ENCODE measurements around the gene C1orf115. TPM values are rescaled to one million over a fixed set of nuclear protein-coding genes. Genes with fewer than 3 reads are reported as not detected.
"Not testable (repeated sequence)": the region's sequence is repeated elsewhere in the genome, so short reads cannot be mapped to it uniquely, and the experiment has no call there.

Gene C1orf115
- total and polyA plus RNA-seq, 7 experiments from 2014 or later: 0.17 to 3.2 (median 1.8) TPM

DNA sequence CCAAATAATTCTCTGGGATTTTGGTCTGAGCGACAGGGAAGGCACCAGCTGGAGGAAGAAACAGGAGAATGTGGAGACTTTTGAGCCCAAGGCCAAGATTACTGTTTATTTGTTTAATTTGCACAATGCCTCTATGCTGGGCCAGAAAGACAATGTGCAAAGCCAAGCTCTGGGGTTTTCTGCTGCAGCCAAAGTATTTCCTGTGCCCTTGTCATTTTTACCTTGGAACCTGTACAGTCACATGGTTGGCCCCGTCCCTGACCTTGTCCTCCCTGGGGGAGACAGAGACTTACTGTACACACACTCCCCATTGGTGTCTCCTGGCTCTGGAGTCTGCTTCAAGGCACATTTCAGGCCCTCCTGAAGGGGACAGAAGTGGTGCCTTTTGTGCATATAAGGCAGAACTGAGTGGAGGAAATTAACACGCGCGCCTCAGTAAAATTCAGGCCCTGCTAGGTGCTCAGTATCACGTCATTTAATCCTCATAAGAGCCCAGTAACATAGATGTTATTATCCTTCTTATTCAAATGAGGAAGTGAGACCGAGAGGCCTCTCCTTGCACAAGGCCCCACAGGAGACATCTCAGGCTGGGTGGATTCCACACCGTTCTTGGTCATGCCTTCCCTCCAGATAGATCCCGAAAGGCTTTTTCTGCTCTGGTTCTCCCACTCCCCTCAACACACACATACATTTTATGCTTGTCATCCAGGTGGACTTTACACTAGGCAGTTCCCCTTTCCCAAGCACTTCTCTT is 21.1 kb downstream of the C1orf115 start:
- Histone ChIP-seq H3K27me3 (ENCODE audit: control insufficient read depth in 2 of 2, insufficient read depth in 2 of 2, low read length in 2 of 2) (no peaks in the 10 kb centered on the region), H3K9me3 (ENCODE audit: control insufficient read depth in 2 of 3, low read length in 3 of 3) (peaks cover 0 to 6% (median 0%) of the 10 kb centered on the region in 3 experiments), H3K27ac (ENCODE audit: low read depth, low read length) (no peak overlapping the region), H3K36me3 (ENCODE audit: control insufficient read depth in 2 of 3, insufficient read depth in 3 of 3, low read length in 3 of 3) (no peaks in the 10 kb centered on the region), H3K4me3 (ENCODE audit: low read length) (no peak overlapping the region), H3K4me1 (ENCODE audit: control insufficient read depth in 2 of 2, insufficient read depth in 2 of 2, low read length in 2 of 2) (no peaks in the 10 kb centered on the region)
- Mint-ChIP-seq H3K4me3 (no peak overlapping the region), H3K4me1 (peaks cover 0 to 7% (median 0%) of the 10 kb centered on the region in 7 donors), H3K9me3 (peaks cover 0 to 17% (median 4%) of the 10 kb centered on the region in 11 donors), H3K36me3 (no peaks in the 10 kb centered on the region), H3K27ac (no peak overlapping the region), H3K27me3 (peaks cover 0 to 11% (median 8%) of the 10 kb centered on the region in 5 donors)
- CTCF ChIA-PET: no interaction called here
- ATAC-seq (peak; percentile 63), DNase-seq (no peak)
- POLR2A ChIA-PET: no interaction called here
- intact Hi-C loops (cut with micrococcal nuclease): no loop called here

DNA sequence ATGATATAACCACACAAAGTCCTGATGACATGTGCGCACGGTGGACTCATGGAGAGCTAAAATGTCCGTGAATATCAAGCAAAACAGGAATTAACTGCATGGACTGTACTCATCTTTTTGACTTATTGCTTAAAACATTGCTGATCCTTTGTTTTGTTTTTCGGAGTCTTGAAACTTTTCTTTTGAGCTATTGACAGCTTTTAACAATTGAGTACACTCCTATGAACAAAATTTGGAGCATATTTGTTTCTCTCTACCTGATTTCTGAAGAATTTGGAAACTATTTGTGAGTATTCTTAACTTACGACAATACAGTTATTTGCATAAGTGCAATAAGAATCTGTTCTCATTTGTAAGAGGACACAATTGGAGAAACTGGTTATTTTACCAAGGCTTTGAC is 25.8 kb downstream of the C1orf115 start:
- ATAC-seq; H3K27ac Mint-ChIP-seq; DNase-seq; H3K27me3 ChIP-seq (ENCODE audit: control insufficient read depth in 2 of 2, insufficient read depth in 2 of 2, low read length in 2 of 2); H3K4me3 Mint-ChIP-seq; intact Hi-C loops (cut with micrococcal nuclease); H3K9me3 ChIP-seq (ENCODE audit: control insufficient read depth in 2 of 3, low read length in 3 of 3); H3K27ac ChIP-seq (ENCODE audit: low read depth, low read length); H3K36me3 Mint-ChIP-seq; CTCF ChIA-PET; H3K4me1 Mint-ChIP-seq; POLR2A ChIA-PET; H3K36me3 ChIP-seq (ENCODE audit: control insufficient read depth in 2 of 3, insufficient read depth in 3 of 3, low read length in 3 of 3); H3K4me1 ChIP-seq (ENCODE audit: control insufficient read depth in 2 of 2, insufficient read depth in 2 of 2, low read length in 2 of 2); H3K4me3 ChIP-seq (ENCODE audit: low read length): not testable (repeated sequence)
- Mint-ChIP-seq H3K27me3 (peaks cover 5 to 29% (median 19%) of the 10 kb centered on the region in 5 donors), H3K9me3 (peaks cover 0 to 22% (median 4%) of the 10 kb centered on the region in 11 donors)

DNA sequence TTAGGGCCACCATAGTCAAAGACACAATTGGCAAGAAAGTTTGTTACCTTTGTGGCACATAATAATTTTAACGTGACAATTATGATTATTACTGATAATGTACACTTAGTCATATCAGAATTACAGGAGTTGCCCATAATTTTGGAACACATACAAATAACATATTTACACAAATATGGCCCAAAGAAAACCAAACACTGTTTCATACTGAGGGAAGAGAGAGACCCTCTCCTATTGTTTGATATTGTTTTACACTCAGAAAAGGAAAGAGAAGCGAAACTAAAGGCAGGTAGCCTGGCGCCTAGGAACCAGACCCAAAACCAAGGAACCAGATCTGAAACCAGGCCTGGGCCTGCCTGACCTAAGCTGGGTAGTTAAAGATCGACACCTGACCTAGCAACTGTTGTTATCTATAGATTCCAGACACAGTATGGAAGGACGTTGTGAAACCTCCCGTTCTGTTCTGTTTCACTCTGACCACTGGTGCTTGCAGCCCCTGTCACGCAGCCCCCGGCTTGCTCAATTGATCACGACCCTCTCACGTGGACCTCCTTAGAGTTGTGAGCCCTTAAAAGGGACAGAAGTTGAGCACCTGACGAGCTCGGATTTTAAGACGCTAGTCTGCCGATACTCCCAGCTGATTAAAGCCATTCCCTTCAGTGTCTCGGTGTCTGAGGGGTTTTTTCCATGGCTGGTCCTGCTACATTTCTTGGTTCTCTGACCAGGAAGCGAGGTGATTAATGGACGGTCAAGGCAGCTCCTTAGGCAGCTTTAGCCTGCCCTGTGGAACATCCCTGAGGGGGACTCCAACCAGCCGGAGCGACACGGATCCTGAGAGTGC is 27.9 kb downstream of the C1orf115 start:
- H3K27ac Mint-ChIP-seq: no peak overlapping the region
- no peak for ATAC-seq
- intact Hi-C loops (cut with micrococcal nuclease): no loop called here

DNA sequence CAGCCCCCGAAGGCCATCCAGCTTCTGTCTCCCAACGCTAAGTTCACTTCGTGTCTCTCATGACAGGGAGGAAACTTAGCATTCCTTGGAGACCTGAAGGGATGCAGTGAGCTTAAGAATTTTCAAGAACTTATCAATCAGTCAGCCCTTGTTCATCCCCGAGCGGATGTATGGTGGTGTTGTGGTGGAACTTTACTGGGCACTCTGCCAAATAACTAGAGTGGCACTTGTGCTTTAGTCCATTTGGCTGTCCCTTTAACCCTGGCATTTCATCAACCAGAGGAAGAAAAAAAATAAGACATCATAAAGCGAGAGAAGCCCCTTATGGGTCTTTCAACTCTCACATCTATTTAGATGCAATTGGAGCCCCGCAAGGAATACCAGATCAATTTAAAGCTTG is 31.1 kb downstream of the C1orf115 start:
- POLR2A ChIA-PET; H3K9me3 Mint-ChIP-seq; intact Hi-C loops (cut with micrococcal nuclease); H3K27ac ChIP-seq (ENCODE audit: low read depth, low read length); ATAC-seq; H3K4me1 Mint-ChIP-seq; H3K36me3 ChIP-seq (ENCODE audit: control insufficient read depth in 2 of 3, insufficient read depth in 3 of 3, low read length in 3 of 3); DNase-seq; H3K36me3 Mint-ChIP-seq; H3K27me3 ChIP-seq (ENCODE audit: control insufficient read depth in 2 of 2, insufficient read depth in 2 of 2, low read length in 2 of 2); H3K4me3 ChIP-seq (ENCODE audit: low read length); H3K27ac Mint-ChIP-seq; H3K9me3 ChIP-seq (ENCODE audit: control insufficient read depth in 2 of 3, low read length in 3 of 3); H3K4me3 Mint-ChIP-seq; H3K4me1 ChIP-seq (ENCODE audit: control insufficient read depth in 2 of 2, insufficient read depth in 2 of 2, low read length in 2 of 2): not testable (repeated sequence)
- H3K27me3 Mint-ChIP-seq: peaks cover 15 to 21% (median 17%) of the 10 kb centered on the region in 5 donors
- CTCF ChIA-PET: interaction anchor here (2.4 kb wide), 1 partner anchor 12 kb away, joined by 7 read pairs; no protein-coding TSS in a partner anchor

More for the DNA sequence above, 27.9 kb downstream of the C1orf115 start:
- H3K4me1 Mint-ChIP-seq: no peaks in the 10 kb centered on the region
- ChIA-PET POLR2A (no interaction called here), CTCF (interaction anchor here (1.1 kb wide), 1 partner anchor 24 kb away, joined by 3 read pairs; no protein-coding TSS in a partner anchor)
- H3K4me3 Mint-ChIP-seq: no peak overlapping the region
- H3K9me3 ChIP-seq (ENCODE audit: control insufficient read depth in 2 of 3, low read length in 3 of 3): peaks cover 0 to 6% (median 0%) of the 10 kb centered on the region in 3 experiments
- H3K27me3 ChIP-seq (ENCODE audit: control insufficient read depth in 2 of 2, insufficient read depth in 2 of 2, low read length in 2 of 2): no peaks in the 10 kb centered on the region
- no peak overlapping the region for H3K4me3 ChIP-seq (ENCODE audit: low read length)
- H3K27ac ChIP-seq (ENCODE audit: low read depth, low read length): no peak overlapping the region
- no peak for DNase-seq
- H3K36me3 Mint-ChIP-seq: no peaks in the 10 kb centered on the region
- no peaks in the 10 kb centered on the region for H3K4me1 ChIP-seq (ENCODE audit: control insufficient read depth in 2 of 2, insufficient read depth in 2 of 2, low read length in 2 of 2)
- peaks cover 5 to 29% (median 19%) of the 10 kb centered on the region in 5 donors for H3K27me3 Mint-ChIP-seq
- peaks cover 0 to 22% (median 4%) of the 10 kb centered on the region in 11 donors for H3K9me3 Mint-ChIP-seq
- H3K36me3 ChIP-seq (ENCODE audit: control insufficient read depth in 2 of 3, insufficient read depth in 3 of 3, low read length in 3 of 3): no peaks in the 10 kb centered on the region

DNA sequence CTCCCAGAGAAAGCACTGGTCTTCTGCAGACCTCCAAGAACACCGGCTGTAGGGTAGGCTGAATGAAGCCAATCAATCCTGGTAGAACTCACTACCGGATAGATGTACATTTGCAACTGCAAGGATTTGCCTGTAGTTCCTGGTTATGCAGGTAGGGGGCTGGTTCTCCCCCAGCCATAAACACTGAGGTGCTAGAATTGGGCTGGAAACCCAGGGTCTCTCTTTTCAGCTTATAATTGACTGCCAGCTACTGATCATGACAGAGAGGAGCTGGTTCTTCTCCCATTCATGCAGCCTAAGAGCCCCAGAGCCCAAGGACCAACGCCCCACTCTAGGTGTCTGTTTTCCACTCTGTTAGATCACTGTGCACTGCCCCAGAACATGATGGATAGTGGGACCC is 36.5 kb downstream of the C1orf115 start:
- Histone ChIP-seq H3K36me3 (ENCODE audit: control insufficient read depth in 2 of 3, insufficient read depth in 3 of 3, low read length in 3 of 3) (no peaks in the 10 kb centered on the region), H3K9me3 (ENCODE audit: control insufficient read depth in 2 of 3, low read length in 3 of 3) (no peaks in the 10 kb centered on the region), H3K4me3 (ENCODE audit: low read length) (no peak overlapping the region), H3K4me1 (ENCODE audit: control insufficient read depth in 2 of 2, insufficient read depth in 2 of 2, low read length in 2 of 2) (no peaks in the 10 kb centered on the region), H3K27me3 (ENCODE audit: control insufficient read depth in 2 of 2, insufficient read depth in 2 of 2, low read length in 2 of 2) (no peaks in the 10 kb centered on the region), H3K27ac (ENCODE audit: low read depth, low read length) (no peak overlapping the region)
- no peaks in the 10 kb centered on the region for H3K36me3 Mint-ChIP-seq
- ChIA-PET CTCF (no interaction called here), POLR2A (no interaction called here)
- DNase-seq (no peak), ATAC-seq (no peak)
- no peak overlapping the region for H3K27ac Mint-ChIP-seq
- peaks cover 0 to 2% (median under 1%) of the 10 kb centered on the region in 7 donors for H3K4me1 Mint-ChIP-seq
- intact Hi-C loops (cut with micrococcal nuclease): no loop called here
- H3K4me3 Mint-ChIP-seq: no peak overlapping the region
- peaks cover 0 to 2% (median 0%) of the 10 kb centered on the region in 11 donors for H3K9me3 Mint-ChIP-seq
- peaks cover 0 to 19% (median 0%) of the 10 kb centered on the region in 5 donors for H3K27me3 Mint-ChIP-seq

DNA sequence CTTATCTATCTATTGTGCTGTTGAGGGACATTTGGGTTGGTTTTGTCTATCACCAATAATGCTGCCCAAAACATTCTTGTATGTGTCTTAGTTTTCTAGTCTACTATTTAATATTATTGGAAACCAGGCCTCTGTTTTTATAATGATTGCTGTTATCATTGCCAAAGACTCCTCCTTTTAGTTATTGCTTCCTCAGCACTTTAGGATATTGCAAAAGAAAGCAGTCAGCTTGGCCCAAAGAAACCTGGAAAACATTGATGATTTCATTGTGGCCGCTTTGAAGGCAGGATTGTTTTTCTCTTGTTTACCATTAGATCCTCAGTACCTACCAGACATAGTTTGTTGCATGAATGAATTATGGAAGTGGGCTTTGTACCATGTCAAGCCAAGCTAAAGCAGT is 37.4 kb downstream of the C1orf115 start:
- Mint-ChIP-seq H3K4me3 (no peak overlapping the region), H3K4me1 (peaks cover 2 to 9% (median 8%) of the 10 kb centered on the region in 7 donors), H3K27me3 (peaks cover 0 to 19% (median 0%) of the 10 kb centered on the region in 5 donors), H3K9me3 (peaks cover 0 to 4% (median 0%) of the 10 kb centered on the region in 11 donors), H3K27ac (no peak overlapping the region), H3K36me3 (no peaks in the 10 kb centered on the region)
- Histone ChIP-seq H3K36me3 (ENCODE audit: control insufficient read depth in 2 of 3, insufficient read depth in 3 of 3, low read length in 3 of 3) (no peaks in the 10 kb centered on the region), H3K4me3 (ENCODE audit: low read length) (no peak overlapping the region), H3K4me1 (ENCODE audit: control insufficient read depth in 2 of 2, insufficient read depth in 2 of 2, low read length in 2 of 2) (peaks cover 0 to 3% of the 10 kb centered on the region in 2 donors), H3K27ac (ENCODE audit: low read depth, low read length) (no peak overlapping the region), H3K9me3 (ENCODE audit: control insufficient read depth in 2 of 3, low read length in 3 of 3) (no peaks in the 10 kb centered on the region), H3K27me3 (ENCODE audit: control insufficient read depth in 2 of 2, insufficient read depth in 2 of 2, low read length in 2 of 2) (no peaks in the 10 kb centered on the region)
- no peak for DNase-seq
- intact Hi-C loops (cut with micrococcal nuclease): no loop called here
- POLR2A ChIA-PET: no interaction called here
- ATAC-seq: no peak
- CTCF ChIA-PET: interaction anchor here (0.6 kb wide), 1 partner anchor 197 kb away, joined by 4 read pairs; no protein-coding TSS in a partner anchor

All from naive thymus-derived CD4-positive, alpha-beta T cell (primary cell).